Loucy (cell line): ENCODE results near the gene H1-8.

Experiments used
- H2AFZ ChIP-seq: fragments of 200-600 bp; sonication (generic); 2 replicates; pipeline ENCODE4 v1.6.0; 2016; ENCODE audit warnings: antibody characterized with exemption, mild to moderate bottlenecking, low read length, moderate library complexity
- H3F3A ChIP-seq: fragments of 200-600 bp; 2 replicates; pipeline ENCODE4 v1.6.0; 2016; ENCODE audit warnings: antibody characterized with exemption, low read depth, mild to moderate bottlenecking
- H3K27me3 ChIP-seq: fragments of 200-600 bp; sonication (generic); 2 replicates; pipeline ENCODE4 v1.6.1; 2014; ENCODE audit warnings: low read length, mild to moderate bottlenecking; ENCODE audit not compliant: insufficient read depth, poor library complexity, severe bottlenecking
- H3K36me3 ChIP-seq: fragments of 200-600 bp; sonication (generic); 2 replicates; pipeline ENCODE4 v1.6.1; 2016; ENCODE audit warnings: low read length; ENCODE audit not compliant: insufficient read depth
- H3K4me1 ChIP-seq: fragments of 200-600 bp; sonication (generic); 2 replicates; pipeline ENCODE4 v1.5.1; 2014; ENCODE audit warnings: low read length, mild to moderate bottlenecking; ENCODE audit not compliant: insufficient read depth, poor library complexity, severe bottlenecking
- H3K4me2 ChIP-seq: fragments of 200-600 bp; sonication (generic); 2 replicates; pipeline ENCODE4 v1.6.0; 2014; ENCODE audit warnings: antibody characterized with exemption, low read length, low read depth, mild to moderate bottlenecking; ENCODE audit not compliant: poor library complexity, severe bottlenecking
- H3K4me3 ChIP-seq: fragments of 200-600 bp; sonication (generic); 2 replicates; pipeline ENCODE4 v1.5.1; 2014; ENCODE audit warnings: low read length, mild to moderate bottlenecking, mixed read lengths; ENCODE audit not compliant: poor library complexity, severe bottlenecking
- H3K79me2 ChIP-seq: fragments of 200-600 bp; sonication (generic); 2 replicates; pipeline ENCODE4 v1.6.1; 2014; ENCODE audit warnings: low read length; ENCODE audit not compliant: insufficient read depth
- H3K9ac ChIP-seq: fragments of 200-600 bp; sonication (generic); 2 replicates; pipeline ENCODE4 v1.6.0; 2014; ENCODE audit warnings: mild to moderate bottlenecking, low read depth, low read length, moderate library complexity; ENCODE audit not compliant: poor library complexity, severe bottlenecking
- H3K9me2 ChIP-seq: fragments of 200-600 bp; sonication (generic); replicated peaks from 2 replicates; pipeline ENCODE4 v1.6.1; 2016; ENCODE audit warnings: low read depth, low read length, mixed read lengths
- H3K9me3 ChIP-seq: fragments of 200-600 bp; sonication (generic); 2 replicates; pipeline ENCODE4 v1.6.1; 2014; ENCODE audit warnings: mild to moderate bottlenecking, antibody characterized with exemption, low read length, low read depth; ENCODE audit not compliant: insufficient read depth
- H4K20me1 ChIP-seq: fragments of 200-600 bp; sonication (generic); 2 replicates; pipeline ENCODE4 v1.6.0; 2014; ENCODE audit warnings: antibody characterized with exemption, low read length, mild to moderate bottlenecking; ENCODE audit not compliant: insufficient read depth, poor library complexity, severe bottlenecking
- EZH2phosphoT487 ChIP-seq: fragments of 200-600 bp; IDR thresholded peaks from 2 replicates; pipeline ENCODE4 v1.6.1; 2018; ENCODE audit warnings: antibody characterized with exemption, mild to moderate bottlenecking, moderate library complexity, borderline replicate concordance
- TF ChIP-seq, protein P1 (sequence below): fragments of 200-600 bp; sonication (generic); conservative IDR thresholded peaks from 2 replicates; pipeline ENCODE4 v1.5.1; 2014; ENCODE audit warnings: mild to moderate bottlenecking, antibody characterized with exemption, low read length

Gene H1-8

DNA sequence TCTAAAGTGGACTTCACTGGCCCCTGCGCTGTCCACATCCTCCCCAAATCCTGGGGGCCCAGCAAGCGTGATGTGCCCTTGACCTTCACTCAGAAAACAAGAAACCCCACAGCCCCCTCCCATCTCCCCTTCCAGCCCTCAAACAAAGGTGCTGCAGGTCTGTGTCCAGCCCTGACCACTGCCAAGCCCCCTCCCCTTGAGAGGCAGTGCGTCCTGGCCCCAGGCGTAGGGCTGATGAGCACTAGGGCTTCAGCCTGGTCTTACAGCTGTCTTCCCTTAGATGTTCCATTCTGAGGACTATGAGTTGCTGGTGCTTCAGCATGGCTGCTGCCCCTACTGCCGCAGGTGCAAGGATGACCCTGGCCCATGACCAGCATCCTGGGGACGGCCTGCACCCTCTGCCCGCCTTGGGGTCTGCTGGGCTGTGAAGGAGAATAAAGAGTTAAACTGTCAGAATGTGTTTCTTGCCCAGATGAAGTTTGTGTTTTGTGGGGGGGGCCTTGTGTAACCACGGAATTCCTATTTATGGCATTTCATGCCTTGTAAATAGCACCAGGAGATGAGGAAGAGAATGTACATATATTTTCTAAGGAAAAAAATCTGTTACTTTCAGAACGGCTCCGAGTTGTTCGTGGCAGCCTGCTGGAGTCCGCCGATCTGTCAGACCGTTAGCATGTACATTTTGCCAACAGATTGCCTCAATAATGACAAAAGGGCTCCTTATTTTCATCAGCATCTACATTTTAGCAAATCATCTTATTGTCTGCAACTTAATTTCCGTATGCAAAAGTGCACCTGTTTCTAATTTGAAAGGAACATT lies 22.9 kb upstream of the H1-8 start:
- Histone ChIP-seq H3K4me2 (no peak overlapping the region), H3K9me2 (no peaks in the 10 kb centered on the region), H3K9ac (no peak overlapping the region), H4K20me1 (no peaks in the 10 kb centered on the region), H3K79me2 (no peaks in the 10 kb centered on the region), H3K9me3 (no peaks in the 10 kb centered on the region), H3K4me3 (no peak overlapping the region), H3F3A (no peaks in the 10 kb centered on the region), H3K4me1 (no peaks in the 10 kb centered on the region), H2AFZ (no peak overlapping the region), H3K27me3 (no peaks in the 10 kb centered on the region), H3K36me3 (no peaks in the 10 kb centered on the region)
- TF ChIP-seq, protein P1, sequence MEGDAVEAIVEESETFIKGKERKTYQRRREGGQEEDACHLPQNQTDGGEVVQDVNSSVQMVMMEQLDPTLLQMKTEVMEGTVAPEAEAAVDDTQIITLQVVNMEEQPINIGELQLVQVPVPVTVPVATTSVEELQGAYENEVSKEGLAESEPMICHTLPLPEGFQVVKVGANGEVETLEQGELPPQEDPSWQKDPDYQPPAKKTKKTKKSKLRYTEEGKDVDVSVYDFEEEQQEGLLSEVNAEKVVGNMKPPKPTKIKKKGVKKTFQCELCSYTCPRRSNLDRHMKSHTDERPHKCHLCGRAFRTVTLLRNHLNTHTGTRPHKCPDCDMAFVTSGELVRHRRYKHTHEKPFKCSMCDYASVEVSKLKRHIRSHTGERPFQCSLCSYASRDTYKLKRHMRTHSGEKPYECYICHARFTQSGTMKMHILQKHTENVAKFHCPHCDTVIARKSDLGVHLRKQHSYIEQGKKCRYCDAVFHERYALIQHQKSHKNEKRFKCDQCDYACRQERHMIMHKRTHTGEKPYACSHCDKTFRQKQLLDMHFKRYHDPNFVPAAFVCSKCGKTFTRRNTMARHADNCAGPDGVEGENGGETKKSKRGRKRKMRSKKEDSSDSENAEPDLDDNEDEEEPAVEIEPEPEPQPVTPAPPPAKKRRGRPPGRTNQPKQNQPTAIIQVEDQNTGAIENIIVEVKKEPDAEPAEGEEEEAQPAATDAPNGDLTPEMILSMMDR: no peak
- TF ChIP-seq EZH2phosphoT487: no peak

- H3K79me2 ChIP-seq: no peaks in the 10 kb centered on the region
- TF ChIP-seq, protein P1: no peak
- TF ChIP-seq EZH2phosphoT487: no peak
- no peaks in the 10 kb centered on the region for H4K20me1 ChIP-seq
- no peaks in the 10 kb centered on the region for H3F3A ChIP-seq
- H3K36me3 ChIP-seq: no peaks in the 10 kb centered on the region
- H2AFZ ChIP-seq: no peak overlapping the region
- no peak overlapping the region for H3K4me3 ChIP-seq
- H3K9me3 ChIP-seq: no peaks in the 10 kb centered on the region
- H3K4me1 ChIP-seq: no peaks in the 10 kb centered on the region
- H3K9ac ChIP-seq: no peak overlapping the region
- no peaks in the 10 kb centered on the region for H3K27me3 ChIP-seq
- H3K4me2 ChIP-seq: no peak overlapping the region
- H3K9me2 ChIP-seq: no peaks in the 10 kb centered on the region
Measured at GRCh38 chr3:129520960-129521359, 22.0 kb upstream of the H1-8 start.

- TF ChIP-seq, protein P1: no peak
- TF ChIP-seq EZH2phosphoT487: no peak
- no peaks in the 10 kb centered on the region for H3K4me1 ChIP-seq
- H3K4me2 ChIP-seq: no peak overlapping the region
- no peaks in the 10 kb centered on the region for H3F3A ChIP-seq
- no peaks in the 10 kb centered on the region for H3K27me3 ChIP-seq
- H3K36me3 ChIP-seq: no peaks in the 10 kb centered on the region
- H3K4me3 ChIP-seq: no peak overlapping the region
- H3K9me3 ChIP-seq: no peaks in the 10 kb centered on the region
- H3K79me2 ChIP-seq: no peaks in the 10 kb centered on the region
- no peak overlapping the region for H2AFZ ChIP-seq
- H4K20me1 ChIP-seq: no peaks in the 10 kb centered on the region
- no peaks in the 10 kb centered on the region for H3K9me2 ChIP-seq
- no peak overlapping the region for H3K9ac ChIP-seq
Measured at GRCh38 chr3:129521611-129522010, 21.4 kb upstream of the H1-8 start.
